ENCODE data around the gene AFTPH.
"Not testable (repeated sequence)": the region's sequence is repeated elsewhere in the genome, so short reads cannot be mapped to it uniquely, and the experiment has no call there.

The AFTPH gene

DNA sequence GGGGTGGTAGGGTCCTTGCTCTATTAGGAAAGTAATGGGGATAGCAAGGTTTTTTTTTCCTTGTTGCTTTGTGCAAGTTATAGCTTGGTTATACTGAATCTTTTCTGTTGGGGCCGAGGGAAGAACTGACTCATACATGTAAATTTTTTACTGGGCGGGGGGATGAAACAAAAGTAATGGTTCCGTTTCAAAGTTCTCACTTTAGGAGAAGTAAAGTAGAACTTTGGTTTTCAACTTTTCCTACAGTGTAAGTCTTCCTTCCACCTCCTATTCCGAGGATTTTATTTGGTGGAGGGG lies 1.1 kb downstream of the AFTPH start:
- DNase-seq: peak; percentile 24
- Histone ChIP-seq H3K4me3 (ENCODE audit: low read length) (peak overlapping the region; percentile 96), H3K4me1 (ENCODE audit: low read length) (peaks cover 6% of the 10 kb centered on the region; the same call in 1 of the 2 replicates), H3K27me3 (replicated peaks; ENCODE audit: insufficient read depth, low read length) (no peaks in the 10 kb centered on the region), H3K79me2 (ENCODE audit: low read length) (peaks cover 61% of the 10 kb centered on the region), H3K9me3 (replicated peaks; ENCODE audit: insufficient read depth, low read length) (no peaks in the 10 kb centered on the region), H3K9me2 (replicated peaks; ENCODE audit: insufficient read depth, low read length) (no peaks in the 10 kb centered on the region), H3K4me2 (ENCODE audit: low read depth, low read length) (peak overlapping the region; percentile 76), H3K9ac (ENCODE audit: low read length) (peak overlapping the region; percentile 90), H3K36me3 (replicated peaks; ENCODE audit: insufficient read depth, low read length) (no peaks in the 10 kb centered on the region), H3K27ac (ENCODE audit: low read length) (peak overlapping the region; percentile 86), H3F3A (ENCODE audit: insufficient read depth, low read length) (peaks cover 20% of the 10 kb centered on the region), H2AFZ (ENCODE audit: low read length) (peak overlapping the region; percentile 57; the same call in 1 of the 2 replicates), H4K20me1 (ENCODE audit: insufficient read depth, low read length) (peaks cover 10% of the 10 kb centered on the region; the same call in 1 of the 2 replicates)
- TF ChIP-seq EZH2phosphoT487 (IDR thresholded peaks at IDR 0.05; ENCODE audit: low read length): no peak
- no peak for TF ChIP-seq EZH2 (optimal IDR thresholded peaks at IDR 0.05; ENCODE audit: low read depth, low read length)
- TF ChIP-seq, protein P1, sequence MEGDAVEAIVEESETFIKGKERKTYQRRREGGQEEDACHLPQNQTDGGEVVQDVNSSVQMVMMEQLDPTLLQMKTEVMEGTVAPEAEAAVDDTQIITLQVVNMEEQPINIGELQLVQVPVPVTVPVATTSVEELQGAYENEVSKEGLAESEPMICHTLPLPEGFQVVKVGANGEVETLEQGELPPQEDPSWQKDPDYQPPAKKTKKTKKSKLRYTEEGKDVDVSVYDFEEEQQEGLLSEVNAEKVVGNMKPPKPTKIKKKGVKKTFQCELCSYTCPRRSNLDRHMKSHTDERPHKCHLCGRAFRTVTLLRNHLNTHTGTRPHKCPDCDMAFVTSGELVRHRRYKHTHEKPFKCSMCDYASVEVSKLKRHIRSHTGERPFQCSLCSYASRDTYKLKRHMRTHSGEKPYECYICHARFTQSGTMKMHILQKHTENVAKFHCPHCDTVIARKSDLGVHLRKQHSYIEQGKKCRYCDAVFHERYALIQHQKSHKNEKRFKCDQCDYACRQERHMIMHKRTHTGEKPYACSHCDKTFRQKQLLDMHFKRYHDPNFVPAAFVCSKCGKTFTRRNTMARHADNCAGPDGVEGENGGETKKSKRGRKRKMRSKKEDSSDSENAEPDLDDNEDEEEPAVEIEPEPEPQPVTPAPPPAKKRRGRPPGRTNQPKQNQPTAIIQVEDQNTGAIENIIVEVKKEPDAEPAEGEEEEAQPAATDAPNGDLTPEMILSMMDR (IDR thresholded peaks at IDR 0.05; ENCODE audit: low read length): no peak

GRCh38 chr2:64526034-64526433 lies 1.9 kb downstream of the AFTPH start:
- Histone ChIP-seq H3K9me3 (replicated peaks; ENCODE audit: insufficient read depth, low read length) (no peaks in the 10 kb centered on the region), H3K4me3 (ENCODE audit: low read length) (peak overlapping the region; percentile 96), H3K9me2 (replicated peaks; ENCODE audit: insufficient read depth, low read length) (no peaks in the 10 kb centered on the region), H4K20me1 (ENCODE audit: insufficient read depth, low read length) (peaks cover 14% of the 10 kb centered on the region; the same call in 1 of the 2 replicates), H3K9ac (ENCODE audit: low read length) (peak overlapping the region; percentile 90; the same call in 1 of the 2 replicates), H3K79me2 (ENCODE audit: low read length) (peaks cover 69% of the 10 kb centered on the region), H3K4me1 (ENCODE audit: low read length) (peaks cover 6% of the 10 kb centered on the region; the same call in 1 of the 2 replicates), H3K27ac (ENCODE audit: low read length) (peak overlapping the region; percentile 86; the same call in 1 of the 2 replicates), H3F3A (ENCODE audit: insufficient read depth, low read length) (peaks cover 20% of the 10 kb centered on the region), H2AFZ (ENCODE audit: low read length) (no peak overlapping the region), H3K4me2 (ENCODE audit: low read depth, low read length) (peak overlapping the region; percentile 76), H3K36me3 (replicated peaks; ENCODE audit: insufficient read depth, low read length) (no peaks in the 10 kb centered on the region), H3K27me3 (replicated peaks; ENCODE audit: insufficient read depth, low read length) (no peaks in the 10 kb centered on the region)
- no peak for DNase-seq
- TF ChIP-seq, protein P1 (IDR thresholded peaks at IDR 0.05; ENCODE audit: low read length): no peak
- TF ChIP-seq EZH2 (optimal IDR thresholded peaks at IDR 0.05; ENCODE audit: low read depth, low read length): no peak
- TF ChIP-seq EZH2phosphoT487 (IDR thresholded peaks at IDR 0.05; ENCODE audit: low read length): no peak

DNA sequence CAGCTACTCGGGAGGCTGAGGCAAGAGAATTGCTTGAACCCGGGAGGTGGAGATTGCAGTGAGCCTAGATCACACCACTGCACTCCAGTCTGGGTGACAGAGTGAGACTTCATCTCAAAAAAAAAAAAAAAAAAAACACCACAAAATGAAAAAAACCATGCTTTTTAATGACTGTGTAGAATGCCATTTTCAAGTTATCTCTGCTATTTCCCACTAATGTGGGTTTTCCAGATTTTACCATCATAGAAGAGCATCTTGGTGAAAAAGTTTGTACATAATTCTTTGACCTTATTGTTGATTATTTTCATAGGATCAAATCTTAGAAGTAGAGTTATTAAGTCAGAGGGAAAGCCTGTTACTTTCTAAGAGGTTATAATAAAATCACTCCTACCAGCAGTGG lies 6.8 kb downstream of the AFTPH start:
- not testable (repeated sequence) for H3K27me3 ChIP-seq (replicated peaks; ENCODE audit: insufficient read depth, low read length); H3K4me2 ChIP-seq (ENCODE audit: low read depth, low read length); H3K4me1 ChIP-seq (ENCODE audit: low read length); H3K9me2 ChIP-seq (replicated peaks; ENCODE audit: insufficient read depth, low read length); H3K4me3 ChIP-seq (ENCODE audit: low read length); H3K9ac ChIP-seq (ENCODE audit: low read length); DNase-seq; H3K27ac ChIP-seq (ENCODE audit: low read length); H3K36me3 ChIP-seq (replicated peaks; ENCODE audit: insufficient read depth, low read length); H3K9me3 ChIP-seq (replicated peaks; ENCODE audit: insufficient read depth, low read length); H3F3A ChIP-seq (ENCODE audit: insufficient read depth, low read length); H2AFZ ChIP-seq (ENCODE audit: low read length)
- Histone ChIP-seq H3K79me2 (ENCODE audit: low read length) (peaks cover 100% of the 10 kb centered on the region), H4K20me1 (ENCODE audit: insufficient read depth, low read length) (peaks cover 18% of the 10 kb centered on the region; the same call in 1 of the 2 replicates)

DNA sequence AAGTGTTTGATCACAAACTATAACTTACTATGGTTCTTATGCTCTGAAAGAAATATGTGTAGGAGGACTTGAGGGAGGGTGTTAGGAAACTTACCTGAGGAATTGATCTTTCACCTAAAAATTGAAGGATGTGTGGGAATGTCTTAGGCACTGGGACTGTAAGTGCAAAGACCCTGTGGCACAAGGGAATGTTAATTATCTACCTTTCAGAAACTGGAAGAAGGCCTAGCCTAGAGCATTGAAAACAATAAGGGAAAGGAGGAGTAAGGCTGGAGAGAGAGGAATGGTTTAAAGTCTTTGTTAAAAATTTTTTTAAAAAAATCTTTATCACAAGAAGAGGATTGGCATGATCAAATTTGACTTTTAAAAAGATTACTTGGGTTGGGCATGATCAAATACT lies 7.9 kb downstream of the AFTPH start:
- Histone ChIP-seq H3K9ac (ENCODE audit: low read length) (no peak overlapping the region), H3K27ac (ENCODE audit: low read length) (no peak overlapping the region), H3K4me1 (ENCODE audit: low read length) (peaks cover 4% of the 10 kb centered on the region; the same call in 1 of the 2 replicates), H3F3A (ENCODE audit: insufficient read depth, low read length) (no peaks in the 10 kb centered on the region), H3K9me3 (replicated peaks; ENCODE audit: insufficient read depth, low read length) (no peaks in the 10 kb centered on the region), H2AFZ (ENCODE audit: low read length) (no peak overlapping the region), H4K20me1 (ENCODE audit: insufficient read depth, low read length) (peaks cover 14% of the 10 kb centered on the region; the same call in 1 of the 2 replicates), H3K4me2 (ENCODE audit: low read depth, low read length) (no peak overlapping the region), H3K4me3 (ENCODE audit: low read length) (no peak overlapping the region), H3K79me2 (ENCODE audit: low read length) (peaks cover 95% of the 10 kb centered on the region), H3K36me3 (replicated peaks; ENCODE audit: insufficient read depth, low read length) (no peaks in the 10 kb centered on the region), H3K27me3 (replicated peaks; ENCODE audit: insufficient read depth, low read length) (no peaks in the 10 kb centered on the region), H3K9me2 (replicated peaks; ENCODE audit: insufficient read depth, low read length) (no peaks in the 10 kb centered on the region)
- DNase-seq: no peak
- TF ChIP-seq EZH2phosphoT487 (IDR thresholded peaks at IDR 0.05; ENCODE audit: low read length) (no peak), EZH2 (optimal IDR thresholded peaks at IDR 0.05; ENCODE audit: low read depth, low read length) (no peak)
- TF ChIP-seq, protein P1 (IDR thresholded peaks at IDR 0.05; ENCODE audit: low read length): no peak
